ENCODE measurements around the gene DUSP16.

DUSP16 gene

GRCh38 chr12:12511895-12512711 lies 50.6 kb downstream of the DUSP16 start:
- no peak overlapping the region for H3K4me3 ChIP-seq (replicated peaks in 1 of 2; ENCODE audit: low read depth in 2 of 2, low read length in 2 of 2)
- no peak for DNase-seq (ENCODE audit: low read depth in 2 of 2)
- no peak for TF ChIP-seq CTCF (IDR thresholded peaks at IDR 0.05; ENCODE audit: low read depth, low read length)

GRCh38 chr12:12511021-12511783 lies 51.5 kb downstream of the DUSP16 start:
- peak in 1 of 2 donors; percentile 24 for DNase-seq (ENCODE audit: low read depth in 2 of 2)
- no peak for TF ChIP-seq CTCF (IDR thresholded peaks at IDR 0.05; ENCODE audit: low read depth, low read length)
- no peak overlapping the region for H3K4me3 ChIP-seq (replicated peaks in 1 of 2; ENCODE audit: low read depth in 2 of 2, low read length in 2 of 2)

- TF ChIP-seq CTCF (IDR thresholded peaks at IDR 0.05; ENCODE audit: low read depth, low read length) = no peak
- no peak overlapping the region for H3K4me3 ChIP-seq (replicated peaks in 1 of 2; ENCODE audit: low read depth in 2 of 2, low read length in 2 of 2)
- DNase-seq (ENCODE audit: low read depth in 2 of 2) = no peak
Measured at GRCh38 chr12:12510551-12510950, 52.1 kb downstream of the DUSP16 start.

GRCh38 chr12:12510141-12510540 lies 52.5 kb downstream of the DUSP16 start:
- peak; percentile 8 to 88 for DNase-seq (ENCODE audit: low read depth in 2 of 2)
- H3K4me3 ChIP-seq (replicated peaks in 1 of 2; ENCODE audit: low read depth in 2 of 2, low read length in 2 of 2) = no peak overlapping the region
- TF ChIP-seq CTCF (IDR thresholded peaks at IDR 0.05; ENCODE audit: low read depth, low read length) = no peak

- peak; percentile 60 to 80 for DNase-seq (ENCODE audit: low read depth in 2 of 2)
- H3K4me3 ChIP-seq (replicated peaks in 1 of 2; ENCODE audit: low read depth in 2 of 2, low read length in 2 of 2) = no peak overlapping the region
- no peak for TF ChIP-seq CTCF (IDR thresholded peaks at IDR 0.05; ENCODE audit: low read depth, low read length)
Measured at GRCh38 chr12:12508612-12509011, 54.1 kb downstream of the DUSP16 start.

- TF ChIP-seq CTCF (IDR thresholded peaks at IDR 0.05; ENCODE audit: low read depth, low read length) = no peak
- peak; percentile 6 to 11 for DNase-seq (ENCODE audit: low read depth in 2 of 2)
- no peak overlapping the region for H3K4me3 ChIP-seq (replicated peaks in 1 of 2; ENCODE audit: low read depth in 2 of 2, low read length in 2 of 2)
Measured at GRCh38 chr12:12507121-12507520, 55.5 kb downstream of the DUSP16 start.
